BLaER1 (cell line): ENCODE measurements around the gene ZNF83.

Experiments used
- H3K27ac ChIP-seq: shearing (Covaris generic); formaldehyde crosslinking; 2 replicates; pipeline ENCODE4 v1.8.1; 2022
- H3K27me3 ChIP-seq: shearing (Covaris generic); formaldehyde crosslinking; 2 replicates; pipeline ENCODE4 v1.8.1; 2022
- H3K36me3 ChIP-seq: shearing (Covaris generic); formaldehyde crosslinking; 2 replicates; pipeline ENCODE4 v1.8.1; 2022
- H3K4me1 ChIP-seq: shearing (Covaris generic); formaldehyde crosslinking; 2 replicates; pipeline ENCODE4 v1.8.1; 2022
- H3K4me2 ChIP-seq: shearing (Covaris generic); formaldehyde crosslinking; 2 replicates; pipeline ENCODE4 v1.8.1; 2022
- H3K4me3 ChIP-seq: shearing (Covaris generic); formaldehyde crosslinking; 2 replicates; pipeline ENCODE4 v1.8.1; 2022
- H3K9ac ChIP-seq: shearing (Covaris generic); formaldehyde crosslinking; 2 replicates; pipeline ENCODE4 v1.8.1; 2022
- H3K9me3 ChIP-seq: shearing (Covaris generic); formaldehyde crosslinking; 2 replicates; pipeline ENCODE4 v1.8.1; 2022
- H4K20me1 ChIP-seq: shearing (Covaris generic); formaldehyde crosslinking; 2 replicates; pipeline ENCODE4 v1.8.1; 2022
- Cebpa-rat ChIP-seq: shearing (Covaris generic); IDR thresholded peaks from 2 replicates; pipeline ENCODE4 v1.8.1; 2022

Gene ZNF83

DNA sequence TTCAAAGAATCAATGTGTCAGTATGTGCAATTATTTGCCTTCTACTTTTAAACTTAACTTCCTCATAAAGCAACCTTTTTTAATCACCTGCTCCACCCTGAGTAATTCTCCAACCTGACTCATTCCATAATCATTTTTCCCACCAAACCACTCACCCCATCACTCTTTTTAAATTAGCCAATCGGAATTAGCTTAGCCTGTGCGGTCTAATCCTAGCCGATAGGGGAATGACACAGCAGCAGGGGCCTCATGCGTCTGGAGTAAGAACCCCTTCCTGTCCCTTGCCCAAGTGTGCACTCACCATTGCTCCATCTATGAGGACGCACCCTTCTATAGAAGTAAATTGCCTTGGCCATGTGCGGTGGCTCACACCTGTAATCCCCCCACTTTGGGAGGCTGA, 27.4 kb upstream of the ZNF83 start:
- no peaks in the 10 kb centered on the region; the same call in 1 of the 2 replicates for H3K9me3 ChIP-seq
- TF ChIP-seq Cebpa-rat = no peak
- no peak overlapping the region for H3K27ac ChIP-seq
- no peaks in the 10 kb centered on the region for H3K27me3 ChIP-seq
- no peak overlapping the region for H3K4me3 ChIP-seq
- no peaks in the 10 kb centered on the region for H4K20me1 ChIP-seq
- no peak overlapping the region for H3K9ac ChIP-seq
- H3K36me3 ChIP-seq = peaks cover 81% of the 10 kb centered on the region
- no peaks in the 10 kb centered on the region for H3K4me1 ChIP-seq
- no peak overlapping the region for H3K4me2 ChIP-seq

DNA sequence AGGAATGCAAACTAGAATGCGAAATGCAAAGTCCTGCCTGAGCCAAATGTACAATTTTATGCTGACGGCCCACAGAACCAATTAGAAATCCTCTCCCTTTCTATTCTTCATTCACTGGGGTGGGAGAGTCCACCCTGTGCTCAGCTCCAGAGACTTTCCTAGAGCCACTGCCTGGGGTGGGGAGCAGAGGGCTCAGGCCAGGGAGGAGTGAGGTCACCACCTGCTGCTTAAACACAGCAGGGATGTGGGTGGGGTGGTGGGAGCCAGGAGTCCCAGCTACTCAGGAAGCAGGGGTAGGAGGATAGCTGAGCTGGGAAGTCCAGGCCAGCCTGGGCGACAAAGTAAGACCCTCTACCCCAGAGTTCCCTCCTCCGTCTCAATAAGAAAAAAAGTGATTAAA, 26.9 kb upstream of the ZNF83 start:
- H3K4me1 ChIP-seq = no peaks in the 10 kb centered on the region
- no peak for TF ChIP-seq Cebpa-rat
- no peaks in the 10 kb centered on the region for H4K20me1 ChIP-seq
- H3K9me3 ChIP-seq = no peaks in the 10 kb centered on the region; the same call in 1 of the 2 replicates
- no peak overlapping the region for H3K4me2 ChIP-seq
- no peak overlapping the region for H3K9ac ChIP-seq
- no peaks in the 10 kb centered on the region for H3K27me3 ChIP-seq
- H3K27ac ChIP-seq = no peak overlapping the region
- H3K36me3 ChIP-seq = peaks cover 81% of the 10 kb centered on the region
- H3K4me3 ChIP-seq = no peak overlapping the region

- H3K9ac ChIP-seq = no peak overlapping the region
- peaks cover 81% of the 10 kb centered on the region for H3K36me3 ChIP-seq
- H3K4me3 ChIP-seq = no peak overlapping the region
- no peak for TF ChIP-seq Cebpa-rat
- H3K27ac ChIP-seq = no peak overlapping the region
- no peaks in the 10 kb centered on the region for H3K4me1 ChIP-seq
- H3K9me3 ChIP-seq = no peaks in the 10 kb centered on the region; the same call in 1 of the 2 replicates
- H4K20me1 ChIP-seq = no peaks in the 10 kb centered on the region
- H3K27me3 ChIP-seq = no peaks in the 10 kb centered on the region
- H3K4me2 ChIP-seq = no peak overlapping the region
Measured at GRCh38 chr19:52664461-52664860, 26.3 kb upstream of the ZNF83 start.

- no peak overlapping the region for H3K4me2 ChIP-seq
- H3K4me1 ChIP-seq = no peaks in the 10 kb centered on the region
- TF ChIP-seq Cebpa-rat = no peak
- peaks cover 6% of the 10 kb centered on the region for H3K9me3 ChIP-seq
- H3K9ac ChIP-seq = no peak overlapping the region
- no peak overlapping the region for H3K27ac ChIP-seq
- H3K4me3 ChIP-seq = no peak overlapping the region
- H3K36me3 ChIP-seq = peaks cover 85% of the 10 kb centered on the region
- no peaks in the 10 kb centered on the region for H4K20me1 ChIP-seq
- H3K27me3 ChIP-seq = no peaks in the 10 kb centered on the region
Measured at GRCh38 chr19:52662631-52663030, 24.5 kb upstream of the ZNF83 start.

DNA sequence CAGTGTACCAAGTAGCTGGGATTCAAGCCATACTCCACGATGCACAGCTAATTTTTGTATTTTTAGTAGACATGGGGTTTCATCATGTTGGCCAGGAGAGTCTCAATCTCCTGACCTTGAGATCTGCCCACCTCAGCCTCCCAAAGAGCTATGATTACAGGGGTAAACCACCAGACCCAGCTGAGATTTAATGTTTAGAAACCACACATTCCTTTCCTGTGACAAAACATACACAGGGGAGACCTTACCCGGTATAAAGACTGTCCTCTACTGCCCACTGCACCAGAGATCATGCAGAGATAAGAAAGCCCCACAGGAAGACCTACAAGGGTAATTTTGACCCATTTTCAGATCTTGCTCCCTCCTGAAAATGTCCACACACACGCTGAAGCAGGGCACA, 22.8 kb upstream of the ZNF83 start:
- no peak overlapping the region for H3K27ac ChIP-seq
- H4K20me1 ChIP-seq = no peaks in the 10 kb centered on the region
- no peak overlapping the region for H3K4me3 ChIP-seq
- no peak for TF ChIP-seq Cebpa-rat
- H3K9ac ChIP-seq = no peak overlapping the region
- H3K36me3 ChIP-seq = peaks cover 92% of the 10 kb centered on the region
- H3K4me2 ChIP-seq = no peak overlapping the region
- H3K9me3 ChIP-seq = peaks cover 11% of the 10 kb centered on the region
- no peaks in the 10 kb centered on the region for H3K4me1 ChIP-seq
- no peaks in the 10 kb centered on the region for H3K27me3 ChIP-seq

- Histone ChIP-seq H4K20me1 (no peaks in the 10 kb centered on the region), H3K27me3 (no peaks in the 10 kb centered on the region)
Measured at GRCh38 chr19:52659013-52659412, 20.9 kb upstream of the ZNF83 start.

GRCh38 chr19:52658595-52658994, 20.4 kb upstream of the ZNF83 start:
- Histone ChIP-seq H3K27me3 (no peaks in the 10 kb centered on the region), H3K4me1 (no peaks in the 10 kb centered on the region), H4K20me1 (no peaks in the 10 kb centered on the region), H3K9ac (no peak overlapping the region), H3K4me2 (no peak overlapping the region), H3K36me3 (peaks cover 96% of the 10 kb centered on the region), H3K4me3 (no peak overlapping the region), H3K9me3 (peaks cover 31% of the 10 kb centered on the region), H3K27ac (no peak overlapping the region)
- no peak for TF ChIP-seq Cebpa-rat

More at GRCh38 chr19:52659013-52659412, 20.9 kb upstream of the ZNF83 start:
- Histone ChIP-seq H3K4me2 (no peak overlapping the region), H3K9me3 (peaks cover 26% of the 10 kb centered on the region), H3K27ac (no peak overlapping the region), H3K36me3 (peaks cover 96% of the 10 kb centered on the region), H3K9ac (no peak overlapping the region), H3K4me1 (no peaks in the 10 kb centered on the region), H3K4me3 (no peak overlapping the region)
- TF ChIP-seq Cebpa-rat = no peak

- no peak for TF ChIP-seq Cebpa-rat
Measured at GRCh38 chr19:52653161-52653560, 15.0 kb upstream of the ZNF83 start.

DNA sequence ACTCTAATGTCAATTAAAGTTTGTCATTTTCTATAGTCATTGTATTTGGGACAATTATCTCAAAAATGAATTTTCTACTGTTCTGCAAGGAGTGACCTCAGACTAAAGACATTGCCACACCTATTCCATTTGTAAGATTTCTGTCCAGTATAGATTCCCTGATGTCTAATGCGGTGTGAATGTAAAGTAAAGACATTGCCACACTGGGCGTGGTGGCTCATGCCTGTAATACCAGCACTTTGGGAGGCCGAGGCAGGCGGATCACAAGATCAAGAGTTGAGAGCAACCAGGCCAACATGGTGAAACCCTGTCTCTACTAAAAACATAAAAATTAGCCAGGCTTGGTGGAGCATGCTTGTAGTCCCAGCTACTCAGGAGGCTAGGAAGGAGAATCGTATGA, 13.8 kb upstream of the ZNF83 start:
- Histone ChIP-seq H3K27me3 (no peaks in the 10 kb centered on the region), H3K27ac (no peak overlapping the region), H3K36me3 (peaks cover 100% of the 10 kb centered on the region), H4K20me1 (no peaks in the 10 kb centered on the region), H3K9ac (no peak overlapping the region), H3K9me3 (peaks cover 85% of the 10 kb centered on the region), H3K4me1 (no peaks in the 10 kb centered on the region), H3K4me3 (no peak overlapping the region), H3K4me2 (no peak overlapping the region)
- TF ChIP-seq Cebpa-rat = no peak

More at GRCh38 chr19:52653161-52653560, 15.0 kb upstream of the ZNF83 start:
- no peaks in the 10 kb centered on the region for H3K27me3 ChIP-seq
- H3K9me3 ChIP-seq = peaks cover 83% of the 10 kb centered on the region
- H3K9ac ChIP-seq = no peak overlapping the region
- no peak overlapping the region for H3K4me2 ChIP-seq
- H3K27ac ChIP-seq = no peak overlapping the region
- H4K20me1 ChIP-seq = no peaks in the 10 kb centered on the region
- H3K4me1 ChIP-seq = no peaks in the 10 kb centered on the region
- no peak overlapping the region for H3K4me3 ChIP-seq
- peaks cover 100% of the 10 kb centered on the region for H3K36me3 ChIP-seq

DNA sequence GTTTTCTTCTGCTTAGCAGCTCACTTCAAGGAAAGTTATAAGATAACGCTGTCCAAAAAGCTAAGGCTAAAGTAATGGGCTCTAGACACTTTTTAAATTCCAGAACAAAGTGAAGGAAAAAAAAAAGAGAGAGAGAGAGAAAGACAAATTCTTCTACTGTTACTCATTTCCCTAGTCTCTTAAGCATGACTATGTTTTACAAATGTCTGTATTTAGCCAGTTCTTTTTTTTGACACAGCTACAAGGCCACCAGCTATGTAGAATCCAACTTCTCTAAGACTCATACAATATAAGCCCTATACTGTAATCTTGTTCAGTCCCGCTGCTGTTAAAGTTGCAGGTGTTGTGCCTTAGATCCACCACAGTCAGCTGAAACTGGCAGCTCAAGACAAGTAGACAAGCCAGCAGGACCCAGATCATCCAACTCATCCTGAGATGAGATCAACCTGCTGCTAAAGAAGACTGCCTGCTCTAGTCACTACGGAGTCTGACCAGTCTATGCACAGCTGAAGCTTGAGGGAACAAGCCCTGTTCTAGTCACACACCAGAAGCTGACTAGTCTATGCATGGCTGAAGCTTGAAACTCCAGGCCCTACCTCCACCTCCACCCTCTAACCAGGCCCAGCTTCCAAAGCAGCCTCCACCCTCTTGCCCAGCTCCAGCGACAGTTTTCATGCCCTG, 10.3 kb upstream of the ZNF83 start:
- Histone ChIP-seq H3K4me1 (no peaks in the 10 kb centered on the region), H3K9ac (no peak overlapping the region), H3K4me3 (no peak overlapping the region), H3K36me3 (peaks cover 92% of the 10 kb centered on the region), H3K27ac (no peak overlapping the region), H3K4me2 (no peak overlapping the region), H4K20me1 (no peaks in the 10 kb centered on the region), H3K9me3 (peaks cover 79% of the 10 kb centered on the region), H3K27me3 (no peaks in the 10 kb centered on the region)
- TF ChIP-seq Cebpa-rat = no peak
